ENCODE results near the gene FIZ1.

The FIZ1 gene

GRCh38 chr19:55635334-55635717 is 36.0 kb upstream of the FIZ1 start:
- no peak for DNase-seq

- no peak for DNase-seq
Measured at GRCh38 chr19:55633861-55634260, 34.5 kb upstream of the FIZ1 start.

- DNase-seq, result peak; percentile 72
Measured at GRCh38 chr19:55632463-55632834, 33.1 kb upstream of the FIZ1 start.

GRCh38 chr19:55626350-55626749 is 27.0 kb upstream of the FIZ1 start:
- DNase-seq, result no peak

- DNase-seq, result no peak
Measured at GRCh38 chr19:55625004-55625326, 25.6 kb upstream of the FIZ1 start.

- peak; percentile 94 for DNase-seq
Measured at GRCh38 chr19:55624109-55625003, 25.0 kb upstream of the FIZ1 start, which contains the start of gene ZNF784. Gene ZNF784 (minus strand): TSS chr19:55624566. CDS start chr19:55624561, 5 bp downstream.

GRCh38 chr19:55623561-55623960 is 24.2 kb upstream of the FIZ1 start:
- no peak for DNase-seq

GRCh38 chr19:55623130-55623529 is 23.8 kb upstream of the FIZ1 start:
- no peak for DNase-seq

- DNase-seq, result no peak
Measured at GRCh38 chr19:55622242-55622969, 23.1 kb upstream of the FIZ1 start.

GRCh38 chr19:55621673-55622231 is 22.4 kb upstream of the FIZ1 start:
- no peak for DNase-seq

- DNase-seq, result no peak
Measured at GRCh38 chr19:55621205-55621672, 21.9 kb upstream of the FIZ1 start.

- no peak for DNase-seq
Measured at GRCh38 chr19:55620410-55621204, 21.3 kb upstream of the FIZ1 start.

GRCh38 chr19:55619286-55619685 is 20.0 kb upstream of the FIZ1 start:
- no peak for DNase-seq

- DNase-seq, result no peak
Measured at GRCh38 chr19:55618426-55618825, 19.1 kb upstream of the FIZ1 start.

GRCh38 chr19:55617426-55617825 is 18.1 kb upstream of the FIZ1 start:
- DNase-seq, result no peak

GRCh38 chr19:55616395-55616875 is 17.1 kb upstream of the FIZ1 start:
- no peak for DNase-seq

- no peak for DNase-seq
Measured at GRCh38 chr19:55615543-55616394, 16.5 kb upstream of the FIZ1 start.

- DNase-seq, result no peak
Measured at GRCh38 chr19:55614711-55615542, 15.6 kb upstream of the FIZ1 start.

GRCh38 chr19:55613930-55614710 is 14.8 kb upstream of the FIZ1 start:
- DNase-seq, result no peak

GRCh38 chr19:55613396-55613795 is 14.1 kb upstream of the FIZ1 start:
- DNase-seq, result no peak
